Measurements from ENCODE around the gene ADAMTS12. TPM values are rescaled to one million over a fixed set of nuclear protein-coding genes. Genes with fewer than 3 reads are reported as not detected.

ADAMTS12 gene
- total RNA-seq, 2 donors from 2014 or later, result 2.3 to 8.9 TPM

DNA sequence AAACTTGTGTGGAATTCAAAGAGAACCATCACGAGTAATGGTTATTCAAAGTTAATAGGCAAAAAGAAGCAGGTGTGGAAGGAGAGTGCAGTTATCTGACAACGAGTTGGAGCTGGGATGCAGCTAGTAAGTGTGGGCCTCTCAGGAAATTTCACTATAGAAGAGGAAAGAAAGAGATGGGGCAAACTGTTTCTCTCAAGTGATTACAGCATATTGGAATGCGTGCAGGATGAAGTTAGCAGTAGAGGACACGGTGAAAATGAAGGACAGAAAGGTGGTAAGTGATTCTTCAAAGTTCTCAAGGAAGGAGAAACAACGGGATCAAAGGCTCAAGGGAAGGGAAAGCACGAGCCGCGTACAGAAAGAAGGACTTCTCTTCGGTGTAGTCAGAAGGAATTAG, 84.0 kb downstream of the ADAMTS12 start:
- Histone ChIP-seq H3K4me3 (no peak overlapping the region), H3K4me1 (no peaks in the 10 kb centered on the region), H3K27me3 (no peaks in the 10 kb centered on the region), H3K36me3 (replicated peaks in 1 of 2; ENCODE audit: insufficient read depth in 1 of 2, low read depth in 2 of 2) (no peaks in the 10 kb centered on the region), H3K27ac (no peak overlapping the region), H3K9me3 (no peaks in the 10 kb centered on the region)
- 71 to 76% methylated on average over 9 of the region's 9 CpGs for WGBS, 2 donors
- TF ChIP-seq, protein P1, sequence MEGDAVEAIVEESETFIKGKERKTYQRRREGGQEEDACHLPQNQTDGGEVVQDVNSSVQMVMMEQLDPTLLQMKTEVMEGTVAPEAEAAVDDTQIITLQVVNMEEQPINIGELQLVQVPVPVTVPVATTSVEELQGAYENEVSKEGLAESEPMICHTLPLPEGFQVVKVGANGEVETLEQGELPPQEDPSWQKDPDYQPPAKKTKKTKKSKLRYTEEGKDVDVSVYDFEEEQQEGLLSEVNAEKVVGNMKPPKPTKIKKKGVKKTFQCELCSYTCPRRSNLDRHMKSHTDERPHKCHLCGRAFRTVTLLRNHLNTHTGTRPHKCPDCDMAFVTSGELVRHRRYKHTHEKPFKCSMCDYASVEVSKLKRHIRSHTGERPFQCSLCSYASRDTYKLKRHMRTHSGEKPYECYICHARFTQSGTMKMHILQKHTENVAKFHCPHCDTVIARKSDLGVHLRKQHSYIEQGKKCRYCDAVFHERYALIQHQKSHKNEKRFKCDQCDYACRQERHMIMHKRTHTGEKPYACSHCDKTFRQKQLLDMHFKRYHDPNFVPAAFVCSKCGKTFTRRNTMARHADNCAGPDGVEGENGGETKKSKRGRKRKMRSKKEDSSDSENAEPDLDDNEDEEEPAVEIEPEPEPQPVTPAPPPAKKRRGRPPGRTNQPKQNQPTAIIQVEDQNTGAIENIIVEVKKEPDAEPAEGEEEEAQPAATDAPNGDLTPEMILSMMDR (IDR thresholded peaks at IDR 0.05), result no peak
- no peak for TF ChIP-seq POLR2A (IDR thresholded peaks at IDR 0.05)
- intact Hi-C loops (cut with DNase I), result no loop called here
- no peak for DNase-seq
- ATAC-seq, result no peak

DNA sequence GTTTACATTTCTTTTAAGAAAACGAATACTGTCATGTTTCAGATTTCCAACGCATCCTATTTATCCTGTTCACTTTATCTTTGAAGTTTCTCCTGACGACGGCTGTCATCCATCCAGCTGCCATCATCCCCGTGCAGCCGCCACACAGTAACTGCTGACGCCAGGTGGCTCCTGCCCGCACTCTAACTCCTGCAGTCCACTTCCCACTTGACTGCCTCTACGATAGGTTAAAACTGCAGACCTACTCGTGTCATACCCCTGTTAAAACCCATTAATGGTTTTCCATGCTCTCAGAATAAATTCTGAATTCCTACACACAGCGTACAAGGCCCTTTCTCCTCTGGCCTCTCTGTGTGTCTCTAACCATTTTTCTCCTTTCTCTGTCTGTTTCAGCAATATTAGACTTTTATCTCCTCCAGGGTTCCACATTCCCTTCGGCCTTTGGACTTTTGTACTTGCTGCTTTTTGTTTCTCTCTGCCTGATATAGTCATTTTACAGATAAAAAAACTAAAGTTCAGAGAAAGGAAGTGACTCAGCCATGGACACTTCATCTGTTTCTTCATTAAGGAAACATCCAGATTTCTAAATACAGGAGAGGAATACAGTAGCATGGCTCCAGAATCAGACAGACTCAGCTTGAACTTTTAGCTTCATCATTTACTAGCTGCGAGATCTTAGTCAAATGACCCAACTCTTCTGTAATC, 84.9 kb downstream of the ADAMTS12 start:
- 58 to 63% methylated on average over 13 of the region's 13 CpGs for WGBS, 2 donors
- TF ChIP-seq, protein P1 (IDR thresholded peaks at IDR 0.05), result no peak
- TF ChIP-seq POLR2A (IDR thresholded peaks at IDR 0.05), result no peak
- intact Hi-C loops (cut with DNase I), result no loop called here
- no peak overlapping the region for H3K27ac ChIP-seq
- no peaks in the 10 kb centered on the region for H3K9me3 ChIP-seq
- ATAC-seq, result no peak
- DNase-seq, result peak in 1 of 4 donors; percentile 7
- no peaks in the 10 kb centered on the region for H3K4me1 ChIP-seq
- H3K27me3 ChIP-seq, result no peaks in the 10 kb centered on the region
- no peaks in the 10 kb centered on the region for H3K36me3 ChIP-seq (replicated peaks in 1 of 2; ENCODE audit: insufficient read depth in 1 of 2, low read depth in 2 of 2)
- H3K4me3 ChIP-seq, result no peak overlapping the region

DNA sequence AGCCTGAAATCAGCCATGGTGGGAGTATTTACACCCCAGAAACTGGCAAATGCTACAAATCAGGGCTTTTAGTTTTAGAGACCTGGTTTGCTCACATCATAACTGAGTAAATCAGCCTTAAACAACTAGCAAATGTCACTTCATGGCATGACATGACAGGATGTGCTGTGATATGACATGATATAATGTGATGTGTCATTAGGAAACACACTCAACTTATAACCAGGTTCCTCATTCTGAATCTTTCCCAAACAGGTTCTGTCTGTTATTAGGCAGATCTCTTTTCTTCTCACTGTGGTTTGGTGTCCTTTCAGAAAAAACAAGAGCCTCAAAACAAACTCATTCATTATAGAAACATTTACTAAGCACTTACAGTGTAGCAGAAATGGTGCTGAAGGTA, 90.5 kb downstream of the ADAMTS12 start:
- no peak for DNase-seq
- TF ChIP-seq, protein P1 (IDR thresholded peaks at IDR 0.05), result no peak
- TF ChIP-seq POLR2A (IDR thresholded peaks at IDR 0.05), result no peak

DNA sequence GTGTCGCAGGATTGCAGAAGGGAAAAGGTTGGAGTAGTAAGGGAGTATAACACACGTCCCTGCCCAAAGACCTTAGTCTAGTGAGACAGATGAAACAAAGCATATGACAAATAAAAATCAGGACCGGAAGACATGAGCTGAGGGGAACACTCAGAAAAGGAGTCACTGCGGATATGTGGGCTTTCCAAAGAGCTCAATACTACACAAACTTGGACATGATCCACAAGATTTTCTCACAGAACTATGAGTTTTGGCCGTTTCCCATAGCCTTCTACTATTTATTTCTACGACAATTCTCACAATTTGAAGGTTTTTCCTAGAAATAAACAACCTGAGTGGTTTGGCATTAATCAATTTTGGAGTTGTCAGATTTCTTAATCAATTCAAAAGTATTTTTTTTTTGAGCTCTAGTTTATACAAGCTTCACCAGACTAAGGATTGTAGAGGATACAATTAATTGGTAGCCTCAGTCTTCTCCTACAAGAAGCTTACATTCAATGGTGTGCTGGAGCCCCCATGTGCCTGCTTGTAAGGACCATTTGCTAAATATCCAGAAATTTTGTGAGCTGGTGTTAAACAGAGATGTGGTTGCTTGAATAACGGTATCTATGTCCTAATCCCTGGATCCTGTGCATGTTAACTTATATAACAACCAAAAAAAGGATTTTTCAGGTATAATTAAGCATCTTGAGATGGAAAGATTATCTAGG, 91.4 kb downstream of the ADAMTS12 start:
- no peak for DNase-seq
- no peaks in the 10 kb centered on the region for H3K27me3 ChIP-seq
- no peaks in the 10 kb centered on the region for H3K36me3 ChIP-seq (replicated peaks in 1 of 2; ENCODE audit: insufficient read depth in 1 of 2, low read depth in 2 of 2)
- ATAC-seq, result no peak
- H3K4me1 ChIP-seq, result no peaks in the 10 kb centered on the region
- no peak overlapping the region for H3K27ac ChIP-seq
- 53 to 59% methylated on average over 7 of the region's 7 CpGs for WGBS, 2 donors
- H3K4me3 ChIP-seq, result no peak overlapping the region
- TF ChIP-seq, protein P1 (IDR thresholded peaks at IDR 0.05), result no peak
- no peak for TF ChIP-seq POLR2A (IDR thresholded peaks at IDR 0.05)
- intact Hi-C loops (cut with DNase I), result no loop called here
- H3K9me3 ChIP-seq, result no peaks in the 10 kb centered on the region

More for the DNA sequence above, 90.5 kb downstream of the ADAMTS12 start:
- no peaks in the 10 kb centered on the region for H3K27me3 ChIP-seq
- intact Hi-C loops (cut with DNase I), result no loop called here
- H3K36me3 ChIP-seq (replicated peaks in 1 of 2; ENCODE audit: insufficient read depth in 1 of 2, low read depth in 2 of 2), result no peaks in the 10 kb centered on the region
- H3K9me3 ChIP-seq, result no peaks in the 10 kb centered on the region
- H3K27ac ChIP-seq, result no peak overlapping the region
- ATAC-seq, result no peak
- H3K4me3 ChIP-seq, result no peak overlapping the region
- H3K4me1 ChIP-seq, result no peaks in the 10 kb centered on the region

Measured in body of pancreas (tissue), 4 donors.